HepG2 (cell line): Measurements from ENCODE around the gene GPN2. TPM values are rescaled to one million over a fixed set of nuclear protein-coding genes. Genes with fewer than 3 reads are reported as not detected.
A peak's percentile ranks its signal among the peaks of the same experiment; 100 is the strongest.

Experiments used
- AHR ChIP-seq: IDR thresholded peaks from 2 replicates; pipeline ENCODE4 v1.6.1; 2018; ENCODE audit warnings: missing genetic modification reagents, missing compliant biosample characterization
- BRCA1 ChIP-seq: sonication (generic); formaldehyde crosslinking; IDR thresholded peaks from 2 replicates; pipeline ENCODE4 v1.4.0; 2020; ENCODE audit warnings: missing genetic modification reagents
- CCDC6 ChIP-seq: sonication (generic); formaldehyde crosslinking; IDR thresholded peaks from 2 replicates; pipeline ENCODE4 v1.8.1; 2022; ENCODE audit warnings: mild to moderate bottlenecking, missing genetic modification reagents, moderate library complexity
- CENPT ChIP-seq: sonication (generic); formaldehyde crosslinking; IDR thresholded peaks from 2 replicates; pipeline ENCODE4 v1.8.0; 2022; ENCODE audit warnings: low read depth, mild to moderate bottlenecking, moderate library complexity, missing genetic modification reagents
- EHMT2 ChIP-seq: fragments of 200-600 bp; sonication (generic); IDR thresholded peaks from 2 replicates; pipeline ENCODE4 v1.7.0; 2017; ENCODE audit warnings: antibody characterized with exemption, low read depth, low read length, borderline replicate concordance
- ELF3 ChIP-seq: IDR thresholded peaks from 2 replicates; pipeline ENCODE4 v1.6.1; 2016; ENCODE audit warnings: missing genetic modification reagents, missing compliant biosample characterization
- GABPA ChIP-seq, 2 experiments: IDR thresholded peaks; 2 replicates each; pipeline ENCODE4 v1.6.1; 2011 to 2016; ENCODE audit warnings: low read depth in 2 of 2, low read length in 1 of 2, missing biosample characterization in 1 of 2, missing genetic modification characterization in 1 of 2
- GATAD1 ChIP-seq: IDR thresholded peaks from 2 replicates; pipeline ENCODE4 v1.6.1; 2016; ENCODE audit warnings: missing genetic modification reagents, missing compliant biosample characterization
- HNRNPH1 ChIP-seq: fragments of 200-400 bp; formaldehyde crosslinking; optimal IDR thresholded peaks from 2 replicates; pipeline ENCODE3; 2017; ENCODE audit warnings: mild to moderate bottlenecking, low read depth, low read length
- MTF2 ChIP-seq: sonication (generic); formaldehyde crosslinking; IDR thresholded peaks from 2 replicates; pipeline ENCODE4 v1.5.0; 2020; ENCODE audit warnings: missing genetic modification reagents, borderline replicate concordance
- NFIC ChIP-seq: IDR thresholded peaks from 2 replicates; pipeline ENCODE4 v1.6.1; 2012; ENCODE audit warnings: mild to moderate bottlenecking, low read length, inconsistent platforms
- POLR2A ChIP-seq, 2 experiments: IDR thresholded peaks; 2 replicates each; pipeline ENCODE4 v1.6.1; 2011; ENCODE audit warnings: low read depth in 2 of 2, low read length in 2 of 2, mild to moderate bottlenecking in 1 of 2, moderate library complexity in 1 of 2; ENCODE audit not compliant: insufficient read depth in 1 of 2
- PRMT3 ChIP-seq: sonication (generic); formaldehyde crosslinking; IDR thresholded peaks from 2 replicates; pipeline ENCODE4 v1.8.1; 2022; ENCODE audit warnings: low read depth, mild to moderate bottlenecking, moderate library complexity, missing genetic modification reagents, borderline replicate concordance
- RELA ChIP-seq: sonication (generic); formaldehyde crosslinking; IDR thresholded peaks from 2 replicates; pipeline ENCODE4 v1.4.0; 2020; ENCODE audit warnings: missing genetic modification reagents
- TOE1 ChIP-seq: sonication (generic); formaldehyde crosslinking; IDR thresholded peaks from 2 replicates; pipeline ENCODE4 v1.4.0; 2020; ENCODE audit warnings: mild to moderate bottlenecking, missing genetic modification reagents
- ZBTB4 ChIP-seq: sonication (generic); formaldehyde crosslinking; IDR thresholded peaks from 2 replicates; pipeline ENCODE4 v1.4.0; 2020; ENCODE audit warnings: missing genetic modification reagents, mild to moderate bottlenecking, borderline replicate concordance
- ZFP37 ChIP-seq: sonication (generic); formaldehyde crosslinking; IDR thresholded peaks from 2 replicates; pipeline ENCODE4 v1.4.0; 2020; ENCODE audit warnings: missing genetic modification reagents, borderline replicate concordance
- ZFY ChIP-seq: sonication (generic); formaldehyde crosslinking; IDR thresholded peaks from 2 replicates; pipeline ENCODE4 v1.4.0; 2020; ENCODE audit warnings: missing genetic modification reagents
- ZNF335 ChIP-seq: sonication (generic); formaldehyde crosslinking; IDR thresholded peaks from 2 replicates; pipeline ENCODE4 v1.4.0; 2020; ENCODE audit warnings: missing genetic modification reagents
- ZNF678 ChIP-seq: sonication (generic); formaldehyde crosslinking; IDR thresholded peaks from 2 replicates; pipeline ENCODE4 v1.4.0; 2020; ENCODE audit warnings: mild to moderate bottlenecking, missing genetic modification reagents
- ZNF772 ChIP-seq: sonication (generic); formaldehyde crosslinking; IDR thresholded peaks from 2 replicates; pipeline ENCODE4 v1.5.0; 2020; ENCODE audit warnings: mild to moderate bottlenecking, missing genetic modification reagents
- ZNF788 ChIP-seq: sonication (generic); formaldehyde crosslinking; IDR thresholded peaks from 2 replicates; pipeline ENCODE4 v1.5.0; 2020; ENCODE audit warnings: mild to moderate bottlenecking, missing genetic modification reagents, borderline replicate concordance
- polyA plus RNA-seq, 8 experiments: library from polyadenylated mRNA; depleted of rRNA in 3 of 8; stranded (reverse) in 7 of 8; unstranded in 1 of 8; fragments of >200 nt; fragmentation: Illumina TruSeq in 4 of 8; extraction: Trizol in 4 of 8; gene quantifications; 2 replicates each; pipeline versions ENCODE4 v1.2.1 to v1.2.3, GENCODE V29; 2011 to 2016; ENCODE audit warnings: low read depth in 4 of 8, missing spikeins in 1 of 8, mixed read lengths in 1 of 8; ENCODE audit not compliant: insufficient read depth in 1 of 8
- total RNA-seq, 5 experiments: library from RNA; depleted of rRNA; stranded (reverse); fragments of >200 nt; fragmentation: Illumina TruSeq; extraction: Trizol; gene quantifications; 2 replicates each; pipeline ENCODE4 v1.2.3, GENCODE V29; 2016; ENCODE audit warnings: low read depth in 1 of 5
- TF ChIP-seq, protein P1 (sequence below): sonication (generic); formaldehyde crosslinking; IDR thresholded peaks from 2 replicates; pipeline ENCODE4 v1.9.0; 2022; ENCODE audit warnings: missing genetic modification reagents, mild to moderate bottlenecking, borderline replicate concordance

Gene GPN2
- total and polyA plus RNA-seq, 2 of the 13 experiments (the other 11 are each of a cell fraction or from before 2014, with no cell fraction given) = 19.3 to 38.9 TPM

- 0 out of 2 replicates have a peak, but pooled peaks have one; percentile 7 for TF ChIP-seq ZBTB4 (CRISPR knock-in tag)
- TF ChIP-seq, protein P1, sequence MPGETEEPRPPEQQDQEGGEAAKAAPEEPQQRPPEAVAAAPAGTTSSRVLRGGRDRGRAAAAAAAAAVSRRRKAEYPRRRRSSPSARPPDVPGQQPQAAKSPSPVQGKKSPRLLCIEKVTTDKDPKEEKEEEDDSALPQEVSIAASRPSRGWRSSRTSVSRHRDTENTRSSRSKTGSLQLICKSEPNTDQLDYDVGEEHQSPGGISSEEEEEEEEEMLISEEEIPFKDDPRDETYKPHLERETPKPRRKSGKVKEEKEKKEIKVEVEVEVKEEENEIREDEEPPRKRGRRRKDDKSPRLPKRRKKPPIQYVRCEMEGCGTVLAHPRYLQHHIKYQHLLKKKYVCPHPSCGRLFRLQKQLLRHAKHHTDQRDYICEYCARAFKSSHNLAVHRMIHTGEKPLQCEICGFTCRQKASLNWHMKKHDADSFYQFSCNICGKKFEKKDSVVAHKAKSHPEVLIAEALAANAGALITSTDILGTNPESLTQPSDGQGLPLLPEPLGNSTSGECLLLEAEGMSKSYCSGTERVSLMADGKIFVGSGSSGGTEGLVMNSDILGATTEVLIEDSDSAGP (CRISPR knock-in tag) = peak; percentile 75; the same call in 1 of the 2 replicates
- peak; percentile 97 for TF ChIP-seq POLR2A (IDR thresholded peaks at IDR 0.05; ENCODE audit: insufficient read depth in 1 of 2, low read depth in 2 of 2, low read length in 2 of 2)
- TF ChIP-seq HNRNPH1 = no peak
- TF ChIP-seq ZNF772 (CRISPR knock-in tag) = 0 out of 2 replicates have a peak, but pooled peaks have one; percentile 45
- no peak for TF ChIP-seq MTF2 (CRISPR knock-in tag)
- 0 out of 2 replicates have a peak, but pooled peaks have one; percentile 8 for TF ChIP-seq ZNF335 (CRISPR knock-in tag)
- TF ChIP-seq PRMT3 (CRISPR knock-in tag) = peak; percentile 64; the same call in 1 of the 2 replicates
- TF ChIP-seq EHMT2 = no peak
- peak; percentile 50; the same call in 1 of the 2 replicates for TF ChIP-seq GATAD1 (CRISPR knock-in tag)
- no peak for TF ChIP-seq ZFP37
- TF ChIP-seq ELF3 (CRISPR knock-in tag) = peak; percentile 62; the same call in 1 of the 2 replicates
- peak; percentile 58; the same call in 1 of the 2 replicates for TF ChIP-seq ZNF788 (CRISPR knock-in tag)
- TF ChIP-seq ZFY (CRISPR knock-in tag) = peak; percentile 64
- 0 out of 2 replicates have a peak, but pooled peaks have one; percentile 41 for TF ChIP-seq ZNF678 (CRISPR knock-in tag)
- no peak for TF ChIP-seq AHR
- TF ChIP-seq GABPA (IDR thresholded peaks at IDR 0.05; ENCODE audit: low read depth, low read length) = peak; percentile 68
- TF ChIP-seq GABPA (CRISPR knock-in tag; IDR thresholded peaks at IDR 0.05; ENCODE audit: low read depth) = peak; percentile 83
- peak; percentile 27; the same call in 1 of the 2 replicates for TF ChIP-seq CENPT (CRISPR knock-in tag)
- TF ChIP-seq NFIC = no peak
- TF ChIP-seq CCDC6 (CRISPR knock-in tag) = peak; percentile 72; the same call in 1 of the 2 replicates
- TF ChIP-seq BRCA1 (CRISPR knock-in tag) = no peak
- no peak for TF ChIP-seq TOE1
- no peak for TF ChIP-seq RELA (CRISPR knock-in tag)
These were observed 25.2 kb downstream of the GPN2 start (continued) for GRCh38 chr1:26864610-26865480.
